GM18867 (cell line): ENCODE results near the gene SART3.

Experiments used
- ATAC-seq: cut with Tn5 transposase; IDR thresholded peaks from one replicate; pipeline ENCODE4 v1.9.1; 2021; ENCODE audit warnings: mild to moderate bottlenecking, moderate library complexity; ENCODE audit not compliant: unreplicated experiment

The SART3 gene

GRCh38 chr12:108526482-108527165 is 34.3 kb downstream of the SART3 start:
- ATAC-seq, result peak; percentile 45

GRCh38 chr12:108525681-108526080 is 35.3 kb downstream of the SART3 start:
- no peak for ATAC-seq

DNA sequence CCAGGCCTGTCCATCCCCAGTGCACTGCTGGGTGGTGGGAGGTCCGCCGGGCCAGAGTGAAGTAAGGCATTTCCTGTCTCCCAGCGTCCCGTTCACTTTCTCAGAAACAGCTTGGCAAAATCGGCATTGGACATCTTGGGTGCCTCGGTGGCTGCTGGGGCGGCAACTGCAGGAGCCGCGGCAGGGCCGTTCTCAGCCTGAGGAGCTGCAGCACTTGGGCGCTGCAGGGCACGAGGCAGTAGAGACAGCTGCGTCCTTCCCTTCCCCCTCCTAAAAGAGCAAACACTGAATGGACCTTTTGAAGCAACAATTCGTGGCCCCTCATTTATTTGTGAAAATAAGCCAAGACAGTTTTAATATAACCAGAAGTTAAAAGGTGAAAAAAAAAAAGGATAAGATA is 37.6 kb downstream of the SART3 start:
- ATAC-seq, result no peak

DNA sequence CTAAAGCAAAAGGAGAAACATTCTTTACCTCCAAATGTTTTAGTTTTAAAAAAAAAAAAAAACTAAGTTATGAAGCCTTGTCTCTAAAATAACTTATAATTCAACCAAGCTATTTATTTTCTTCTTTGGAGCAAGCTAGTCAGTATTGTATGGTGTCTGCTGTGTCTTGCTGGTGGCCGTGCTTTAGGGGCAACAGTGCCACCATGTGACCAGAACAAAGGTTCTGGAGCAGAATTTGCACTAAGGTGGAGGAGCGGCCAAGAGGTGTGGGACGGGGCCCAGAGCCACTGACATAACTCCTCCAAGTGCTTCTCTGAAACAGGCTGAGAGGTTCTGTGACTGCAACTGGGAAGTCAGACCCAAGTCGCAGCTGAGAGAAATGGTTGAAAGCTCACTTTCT is 41.4 kb downstream of the SART3 start:
- ATAC-seq, result no peak

- no peak for ATAC-seq
These were observed 42.1 kb downstream of the SART3 start for GRCh38 chr12:108518716-108519496.

DNA sequence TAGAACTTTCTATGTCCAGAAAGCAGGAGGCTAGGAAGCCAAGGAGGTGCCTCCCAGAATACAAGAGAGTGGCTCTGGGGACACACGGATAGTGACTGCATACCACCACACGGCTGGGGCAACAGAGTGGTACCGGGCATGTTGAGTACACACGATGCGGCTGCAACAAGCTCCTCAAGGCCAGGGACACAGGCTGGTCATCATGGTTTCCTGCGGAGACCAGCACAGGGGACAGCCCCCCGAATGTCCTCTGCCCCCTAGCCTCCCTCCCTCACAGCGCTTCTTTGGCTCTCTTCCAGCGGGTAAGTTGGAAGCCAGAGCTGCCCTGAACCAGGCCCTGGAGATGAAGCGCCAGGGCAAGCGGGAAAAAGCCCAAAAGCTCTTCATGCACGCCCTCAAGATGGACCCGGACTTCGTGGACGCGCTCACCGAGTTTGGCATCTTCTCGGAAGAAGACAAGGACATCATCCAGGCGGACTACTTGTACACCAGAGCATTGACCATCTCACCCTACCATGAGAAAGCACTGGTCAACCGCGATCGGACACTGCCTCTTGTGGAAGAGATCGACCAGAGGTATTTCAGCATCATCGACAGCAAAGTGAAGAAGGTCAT is 42.8 kb downstream of the SART3 start:
- no peak for ATAC-seq

- ATAC-seq, result no peak
These were observed 43.5 kb downstream of the SART3 start for GRCh38 chr12:108517288-108518100.

GRCh38 chr12:108516511-108517275 is 44.3 kb downstream of the SART3 start:
- ATAC-seq, result no peak

DNA sequence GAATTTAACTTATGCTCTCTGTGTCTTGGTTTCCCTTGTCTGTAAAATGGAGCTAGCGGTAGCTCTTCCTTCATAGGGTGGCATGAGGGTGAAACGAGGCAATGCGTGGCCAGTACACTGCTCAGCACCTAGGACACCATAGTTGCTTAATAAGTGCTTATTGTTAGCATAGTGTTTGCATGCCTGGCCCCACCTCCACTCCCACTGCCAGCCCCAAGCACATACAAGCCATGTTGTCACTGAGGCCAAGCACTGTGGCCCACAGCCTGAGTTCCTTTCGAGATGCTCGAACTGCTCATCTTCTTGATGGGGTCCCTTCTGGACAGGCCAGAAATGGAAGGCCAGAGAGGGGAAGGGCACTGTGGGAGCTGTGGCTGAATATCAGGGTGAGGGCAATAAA is 45.1 kb downstream of the SART3 start:
- ATAC-seq, result no peak

DNA sequence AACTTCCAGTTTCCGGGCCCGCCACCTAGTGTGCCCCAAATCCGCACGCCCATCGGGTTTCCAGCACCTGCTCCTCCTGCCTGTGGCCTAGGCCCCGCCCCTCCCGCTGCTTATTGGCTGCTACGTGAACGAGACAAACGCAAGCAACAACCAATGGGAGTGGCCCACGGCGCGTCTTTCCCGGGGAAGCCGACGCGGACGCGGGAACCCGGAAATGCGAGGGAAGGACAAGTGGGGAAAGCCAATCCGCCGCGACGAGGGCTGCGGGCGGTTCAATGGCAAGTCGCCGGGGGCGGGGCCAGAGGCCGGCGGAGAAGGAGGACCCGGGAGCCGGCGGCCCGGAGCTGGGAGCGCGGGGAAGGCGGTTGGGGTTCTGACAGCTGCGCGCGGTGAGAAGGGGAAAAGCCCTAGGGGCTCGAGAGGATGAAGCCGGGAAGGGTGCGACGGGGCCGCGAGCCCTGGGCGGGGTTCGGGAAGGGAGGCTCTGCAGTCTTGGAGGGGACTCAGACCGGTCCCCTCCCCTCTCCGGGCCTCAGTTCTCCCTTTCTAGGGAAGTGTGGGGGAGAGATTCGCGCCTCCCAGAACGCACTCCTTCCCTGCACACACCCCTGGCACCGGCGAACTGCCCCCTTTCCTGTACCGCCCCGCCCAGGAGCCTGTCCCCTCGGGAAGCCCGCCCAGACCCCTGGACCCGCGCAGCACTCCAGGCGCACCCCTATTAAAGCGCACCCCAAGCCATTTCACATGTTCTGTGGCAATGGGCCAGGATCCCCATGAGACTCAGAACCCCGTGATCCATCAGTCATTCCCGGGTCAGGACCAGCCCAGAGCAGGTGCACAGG is 45.8 kb downstream of the SART3 start, which contains the start of gene FICD:
Gene FICD, plus strand, starts transcription at position 305 of the 842 bp plus-strand sequence. CDS start 1,696 bp downstream, outside the sequence.
- peak; percentile 88 for ATAC-seq

DNA sequence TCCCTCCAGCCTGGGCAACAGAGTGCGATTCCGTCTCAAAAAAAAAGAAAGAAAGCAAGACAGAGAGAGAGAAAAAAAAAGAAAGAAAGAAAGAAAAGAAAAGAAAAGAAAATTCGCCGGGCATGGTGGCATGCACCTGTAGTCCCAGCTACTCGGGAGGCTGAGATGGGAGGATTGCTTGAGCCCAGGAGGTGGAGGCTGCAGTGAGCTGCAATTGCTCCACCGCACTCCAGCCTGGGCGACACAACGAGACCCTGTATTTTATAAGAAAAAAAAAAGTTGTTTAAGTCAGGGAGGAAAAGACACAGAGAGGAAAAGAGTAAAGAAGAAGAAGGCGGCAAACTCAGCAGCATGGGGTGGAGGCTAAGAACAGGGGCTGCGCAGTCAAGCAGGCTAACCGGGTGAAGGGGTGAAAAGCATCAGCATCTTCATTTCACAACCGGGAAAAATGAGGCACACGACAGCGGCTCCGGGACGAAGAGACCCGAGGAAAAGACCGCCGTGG is 46.5 kb downstream of the SART3 start:
- peak; percentile 8 for ATAC-seq

GRCh38 chr12:108511633-108512540 is 49.1 kb downstream of the SART3 start:
- ATAC-seq, result no peak

- ATAC-seq, result no peak
These were observed 50.1 kb downstream of the SART3 start for GRCh38 chr12:108510836-108511235.

DNA sequence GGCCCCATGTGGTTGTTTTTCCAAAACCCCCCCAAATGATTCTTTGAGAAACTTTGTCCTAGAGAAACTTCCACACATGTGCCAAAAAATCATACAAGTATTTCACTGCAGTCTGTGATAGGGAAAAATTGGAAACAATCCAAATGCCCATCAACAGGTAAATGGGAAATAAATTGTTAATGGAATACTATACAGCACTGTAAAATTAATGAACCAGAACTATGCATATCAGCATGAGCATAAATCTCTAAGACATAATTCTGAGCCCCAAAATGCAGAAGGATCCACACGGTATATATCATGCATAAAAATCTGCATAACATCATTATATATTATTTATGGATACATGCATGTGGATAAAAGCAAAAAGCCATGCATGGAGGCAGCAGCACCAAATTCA is 51.2 kb downstream of the SART3 start:
- no peak for ATAC-seq

DNA sequence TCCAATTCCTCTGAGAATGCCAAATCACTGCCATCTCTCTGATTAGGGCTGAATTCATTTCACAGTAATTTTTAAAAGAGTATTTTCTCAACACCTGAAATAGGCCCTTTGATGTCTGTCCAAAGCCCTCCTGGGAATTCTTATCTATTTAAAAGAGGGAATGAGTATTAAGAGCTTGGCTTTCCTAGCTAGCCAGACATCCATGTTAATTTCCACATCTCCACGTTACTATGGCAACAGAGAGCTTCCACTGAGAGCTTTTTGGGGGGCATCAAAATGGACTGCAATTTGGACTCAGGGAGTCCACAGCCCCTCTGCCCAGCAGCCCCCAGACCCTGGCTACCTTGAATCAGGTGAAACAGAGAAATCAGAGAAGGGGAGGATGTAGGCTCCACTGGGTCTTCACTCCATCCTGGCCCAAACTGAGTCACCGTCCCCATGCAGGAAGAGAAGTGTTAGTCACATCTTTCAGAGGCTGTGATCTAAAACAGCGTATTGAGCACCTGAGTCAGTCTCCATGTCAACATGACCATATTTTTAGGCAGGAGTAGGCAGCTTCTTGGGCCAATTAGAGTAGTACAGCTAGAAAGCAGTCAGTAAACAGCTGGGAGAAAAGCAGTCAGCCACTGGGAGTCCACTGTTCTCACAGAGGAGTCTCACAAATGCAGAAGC is 52.9 kb downstream of the SART3 start:
- no peak for ATAC-seq

DNA sequence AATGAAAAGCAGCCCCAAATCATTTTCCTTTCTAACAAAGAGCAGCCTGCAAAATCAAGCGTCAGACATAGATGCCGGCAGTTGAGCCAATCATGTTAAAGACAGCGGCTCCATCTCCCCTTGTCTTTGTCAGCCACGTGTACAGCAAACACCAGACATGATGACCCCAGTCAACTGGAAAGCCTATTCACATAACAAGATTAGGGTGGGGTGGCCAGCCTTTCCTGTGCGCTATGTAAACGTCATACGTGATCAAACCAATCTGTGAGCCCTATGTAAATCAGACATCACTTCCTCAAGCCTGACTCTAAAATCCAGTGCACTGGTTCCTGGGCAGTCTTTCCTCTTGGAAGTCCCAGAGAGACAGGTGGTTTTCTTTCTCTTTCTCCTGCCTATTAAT is 55.8 kb downstream of the SART3 start:
- no peak for ATAC-seq

- ATAC-seq, result no peak
These were observed 58.1 kb downstream of the SART3 start for GRCh38 chr12:108502922-108503321.

DNA sequence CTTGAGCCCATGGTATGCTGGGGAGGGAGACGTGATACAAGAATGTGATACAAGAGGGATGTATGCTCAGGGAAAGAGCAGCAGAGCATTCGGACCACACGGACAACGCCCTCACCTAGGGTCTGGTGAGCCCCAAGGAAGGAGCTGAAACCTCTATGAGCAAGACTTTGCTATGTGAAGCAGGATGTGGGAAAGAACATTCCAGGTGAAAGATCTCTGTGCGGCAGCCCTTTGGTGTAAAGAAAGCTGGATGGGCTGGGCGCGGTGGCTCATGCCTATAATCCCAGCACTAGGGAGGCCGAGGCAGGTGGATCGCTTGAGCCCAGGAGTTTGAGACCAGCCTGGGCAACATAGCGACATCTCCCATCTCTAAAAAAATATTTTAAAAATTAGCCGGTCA is 62.8 kb downstream of the SART3 start:
- no peak for ATAC-seq
